Measurements from ENCODE around the gene ZFP1.
"Not testable (repeated sequence)": the region's sequence is repeated elsewhere in the genome, so short reads cannot be mapped to it uniquely, and the experiment has no call there.

ZFP1 gene

GRCh38 chr16:75203096-75203495 is 54.8 kb downstream of the ZFP1 start:
- in situ Hi-C loops (cut with MboI; ENCODE audit: low sequenced_read_pairs, unreplicated experiment) = loop anchor here (25.0 kb wide), 1 partner anchor 559 kb away; no protein-coding TSS in a partner anchor
- no peak for DNase-seq (ENCODE audit: low spot score)
- no peak for TF ChIP-seq CTCF (IDR thresholded peaks at IDR 0.05; ENCODE audit: borderline replicate concordance, control extremely low read depth, extremely low read depth, insufficient read depth, missing control alignments)

- in situ Hi-C loops (cut with MboI; ENCODE audit: low sequenced_read_pairs, unreplicated experiment) = loop anchor here (25.0 kb wide), 1 partner anchor 558 kb away; no protein-coding TSS in a partner anchor
- no peak for DNase-seq (ENCODE audit: low spot score)
- no peak for TF ChIP-seq CTCF (IDR thresholded peaks at IDR 0.05; ENCODE audit: borderline replicate concordance, control extremely low read depth, extremely low read depth, insufficient read depth, missing control alignments)
Observed at GRCh38 chr16:75203667-75204409, 55.5 kb downstream of the ZFP1 start.

- no peak for DNase-seq (ENCODE audit: low spot score)
- in situ Hi-C loops (cut with MboI; ENCODE audit: low sequenced_read_pairs, unreplicated experiment) = loop anchor here (25.0 kb wide), 1 partner anchor 558 kb away; no protein-coding TSS in a partner anchor
- no peak for TF ChIP-seq CTCF (IDR thresholded peaks at IDR 0.05; ENCODE audit: borderline replicate concordance, control extremely low read depth, extremely low read depth, insufficient read depth, missing control alignments)
Observed at GRCh38 chr16:75204410-75204758, 56.1 kb downstream of the ZFP1 start.

GRCh38 chr16:75204905-75205304 is 56.6 kb downstream of the ZFP1 start:
- in situ Hi-C loops (cut with MboI; ENCODE audit: low sequenced_read_pairs, unreplicated experiment) = loop anchor here (25.0 kb wide), 1 partner anchor 557 kb away; no protein-coding TSS in a partner anchor
- not testable (repeated sequence) for DNase-seq (ENCODE audit: low spot score)

GRCh38 chr16:75205438-75205837 is 57.1 kb downstream of the ZFP1 start:
- not testable (repeated sequence) for DNase-seq (ENCODE audit: low spot score)
- in situ Hi-C loops (cut with MboI; ENCODE audit: low sequenced_read_pairs, unreplicated experiment) = loop anchor here (25.0 kb wide), 1 partner anchor 557 kb away; no protein-coding TSS in a partner anchor

GRCh38 chr16:75205961-75206748 is 57.8 kb downstream of the ZFP1 start:
- in situ Hi-C loops (cut with MboI; ENCODE audit: low sequenced_read_pairs, unreplicated experiment) = loop anchor here (25.0 kb wide), 1 partner anchor 556 kb away; no protein-coding TSS in a partner anchor
- not testable (repeated sequence) for DNase-seq (ENCODE audit: low spot score)

GRCh38 chr16:75206749-75207451 is 58.6 kb downstream of the ZFP1 start, which contains the start of gene CTRB2:
Gene CTRB2 (minus strand): TSS chr16:75207161. CDS start chr16:75207141, 20 bp downstream.
- DNase-seq (ENCODE audit: low spot score) = peak; percentile 70
- in situ Hi-C loops (cut with MboI; ENCODE audit: low sequenced_read_pairs, unreplicated experiment) = loop anchor here (25.0 kb wide), 1 partner anchor 555 kb away; no protein-coding TSS in a partner anchor
- TF ChIP-seq CTCF (IDR thresholded peaks at IDR 0.05; ENCODE audit: borderline replicate concordance, control extremely low read depth, extremely low read depth, insufficient read depth, missing control alignments) = no peak

All from GM13976 (cell line).